ENCODE data around the gene SERINC4.
"Not testable (repeated sequence)": the region's sequence is repeated elsewhere in the genome, so short reads cannot be mapped to it uniquely, and the experiment has no call there.

Gene SERINC4

DNA sequence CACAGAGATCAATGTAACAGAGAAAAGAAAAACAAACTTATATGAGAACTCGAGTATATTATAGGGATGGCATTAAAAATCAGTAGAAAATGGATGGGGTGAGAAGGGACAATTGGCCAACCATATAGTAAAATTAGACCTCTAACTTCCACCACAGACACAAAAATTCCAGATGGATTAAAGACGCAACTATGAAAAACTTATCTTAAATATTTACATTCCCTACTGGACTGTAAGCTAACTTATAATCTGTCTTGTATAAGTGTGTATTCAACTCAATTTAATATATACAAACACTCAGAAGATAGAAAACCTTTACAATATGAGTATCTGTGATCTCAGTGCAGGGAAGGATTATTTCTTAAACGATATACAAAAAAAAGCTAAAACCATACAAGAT, 21.5 kb upstream of the SERINC4 start:
- Histone ChIP-seq H3K4me1 (ENCODE audit: insufficient read depth, poor library complexity, severe bottlenecking) (peaks cover 11% of the 10 kb centered on the region), H3K9me3 (ENCODE audit: severe bottlenecking) (no peaks in the 10 kb centered on the region)

DNA sequence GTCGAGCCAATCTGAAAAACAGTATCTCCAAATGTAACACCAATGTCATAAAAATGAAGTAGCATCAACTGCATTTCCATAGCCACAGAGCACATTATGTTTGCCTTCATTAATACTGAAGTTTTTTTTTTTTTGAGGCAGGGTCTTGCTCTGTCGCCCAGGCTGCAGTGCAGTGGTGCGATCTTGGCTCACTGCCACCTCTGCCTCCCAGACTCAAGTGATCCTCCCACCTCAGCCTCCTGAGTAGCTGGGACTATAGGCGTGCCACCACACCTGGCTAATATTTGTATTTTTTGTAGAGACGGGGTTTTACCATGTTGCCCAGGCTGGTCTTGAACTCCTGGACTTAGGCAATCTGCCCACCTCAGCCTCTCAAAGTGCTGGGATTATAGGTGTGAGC, 15.0 kb upstream of the SERINC4 start:
- H3K27me3 ChIP-seq (ENCODE audit: insufficient read depth, poor library complexity, severe bottlenecking); H3K4me1 ChIP-seq (ENCODE audit: insufficient read depth, poor library complexity, severe bottlenecking); ATAC-seq (ENCODE audit: low read depth); DNase-seq (ENCODE audit: low spot score); H3K4me3 ChIP-seq (ENCODE audit: severe bottlenecking); H3K9me3 ChIP-seq (ENCODE audit: severe bottlenecking); H3K27ac ChIP-seq (ENCODE audit: poor library complexity, severe bottlenecking): not testable (repeated sequence)
- H3K36me3 ChIP-seq (ENCODE audit: low read depth): peaks cover 96% of the 10 kb centered on the region

More for the DNA sequence above, 21.5 kb upstream of the SERINC4 start:
- TF ChIP-seq, protein P1, sequence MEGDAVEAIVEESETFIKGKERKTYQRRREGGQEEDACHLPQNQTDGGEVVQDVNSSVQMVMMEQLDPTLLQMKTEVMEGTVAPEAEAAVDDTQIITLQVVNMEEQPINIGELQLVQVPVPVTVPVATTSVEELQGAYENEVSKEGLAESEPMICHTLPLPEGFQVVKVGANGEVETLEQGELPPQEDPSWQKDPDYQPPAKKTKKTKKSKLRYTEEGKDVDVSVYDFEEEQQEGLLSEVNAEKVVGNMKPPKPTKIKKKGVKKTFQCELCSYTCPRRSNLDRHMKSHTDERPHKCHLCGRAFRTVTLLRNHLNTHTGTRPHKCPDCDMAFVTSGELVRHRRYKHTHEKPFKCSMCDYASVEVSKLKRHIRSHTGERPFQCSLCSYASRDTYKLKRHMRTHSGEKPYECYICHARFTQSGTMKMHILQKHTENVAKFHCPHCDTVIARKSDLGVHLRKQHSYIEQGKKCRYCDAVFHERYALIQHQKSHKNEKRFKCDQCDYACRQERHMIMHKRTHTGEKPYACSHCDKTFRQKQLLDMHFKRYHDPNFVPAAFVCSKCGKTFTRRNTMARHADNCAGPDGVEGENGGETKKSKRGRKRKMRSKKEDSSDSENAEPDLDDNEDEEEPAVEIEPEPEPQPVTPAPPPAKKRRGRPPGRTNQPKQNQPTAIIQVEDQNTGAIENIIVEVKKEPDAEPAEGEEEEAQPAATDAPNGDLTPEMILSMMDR (IDR thresholded peaks at IDR 0.05; ENCODE audit: poor library complexity, severe bottlenecking): no peak
- peaks cover 68% of the 10 kb centered on the region for H3K36me3 ChIP-seq (ENCODE audit: low read depth)
- H3K4me3 ChIP-seq (ENCODE audit: severe bottlenecking): no peak overlapping the region
- H3K27me3 ChIP-seq (ENCODE audit: insufficient read depth, poor library complexity, severe bottlenecking): no peaks in the 10 kb centered on the region
- no peak for ATAC-seq (ENCODE audit: low read depth)
- no peak overlapping the region for H3K27ac ChIP-seq (ENCODE audit: poor library complexity, severe bottlenecking)
- DNase-seq (ENCODE audit: low spot score): no peak

DNA sequence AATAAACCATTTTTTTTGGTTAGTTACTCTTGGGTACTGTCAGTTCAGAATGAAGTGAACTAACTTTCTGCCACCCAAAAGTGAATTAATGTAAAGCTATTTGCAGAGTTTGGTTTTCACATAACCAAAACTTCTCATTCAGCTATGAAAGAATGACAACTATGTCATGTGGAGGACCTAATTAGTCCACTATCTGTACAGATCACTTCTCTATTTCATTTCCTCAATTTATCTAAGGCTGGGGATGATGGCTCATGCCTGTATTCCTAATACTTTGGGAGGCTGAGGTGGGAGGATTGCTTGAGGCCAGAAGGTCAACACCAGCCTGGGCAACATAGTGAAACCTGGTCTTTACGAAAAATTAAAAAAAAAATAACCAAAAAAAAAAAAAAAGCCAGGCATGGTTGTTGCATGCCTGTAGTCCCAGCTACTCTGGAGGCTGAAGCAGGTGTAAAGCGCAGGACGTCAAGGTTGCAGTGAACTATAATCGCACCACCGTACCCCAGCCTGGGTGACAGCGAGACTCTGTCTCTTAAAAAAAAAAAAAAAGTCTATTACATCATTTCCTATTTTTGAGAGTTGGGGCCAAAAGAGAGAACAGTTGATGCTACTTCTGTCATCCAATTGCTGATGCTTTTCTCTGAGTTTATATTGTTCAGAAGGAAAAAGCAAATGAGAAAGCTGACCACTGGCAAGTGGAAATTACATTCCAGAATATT, 9.1 kb upstream of the SERINC4 start:
- DNase-seq (ENCODE audit: low spot score): no peak

DNA sequence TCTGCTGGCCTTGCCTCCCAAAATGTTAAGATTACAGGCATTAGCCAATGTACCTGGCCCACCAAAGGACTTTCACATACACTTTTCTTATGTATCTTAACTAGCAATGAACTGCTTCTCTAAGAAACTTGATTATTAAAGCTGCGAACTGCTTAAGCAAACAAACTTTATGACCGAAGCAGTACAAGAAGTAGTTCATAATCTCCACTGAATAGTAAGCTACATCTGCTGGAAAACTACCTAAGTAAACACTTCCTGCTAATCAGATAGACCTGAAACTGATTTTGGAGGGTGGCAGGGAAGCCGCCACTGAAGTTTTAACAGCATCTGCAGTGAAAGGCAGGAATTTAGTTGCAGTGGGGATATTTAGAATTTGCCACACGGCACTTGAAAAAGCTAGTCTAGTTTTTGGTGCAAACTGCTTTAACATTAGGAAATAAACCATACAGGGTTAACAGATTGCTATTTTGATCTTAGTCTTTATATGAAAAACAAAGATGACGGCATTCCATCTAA, 8.5 kb upstream of the SERINC4 start:
- no peak overlapping the region for H3K27ac ChIP-seq (ENCODE audit: poor library complexity, severe bottlenecking)
- peaks cover 94% of the 10 kb centered on the region for H3K36me3 ChIP-seq (ENCODE audit: low read depth)

More for the DNA sequence above, 9.1 kb upstream of the SERINC4 start:
- Histone ChIP-seq H3K27me3 (ENCODE audit: insufficient read depth, poor library complexity, severe bottlenecking) (no peaks in the 10 kb centered on the region), H3K4me1 (ENCODE audit: insufficient read depth, poor library complexity, severe bottlenecking) (no peaks in the 10 kb centered on the region), H3K4me3 (ENCODE audit: severe bottlenecking) (no peak overlapping the region), H3K27ac (ENCODE audit: poor library complexity, severe bottlenecking) (no peak overlapping the region), H3K36me3 (ENCODE audit: low read depth) (peaks cover 97% of the 10 kb centered on the region), H3K9me3 (ENCODE audit: severe bottlenecking) (no peaks in the 10 kb centered on the region)
- TF ChIP-seq, protein P1 (IDR thresholded peaks at IDR 0.05; ENCODE audit: poor library complexity, severe bottlenecking): no peak
- ATAC-seq (ENCODE audit: low read depth): no peak

DNA sequence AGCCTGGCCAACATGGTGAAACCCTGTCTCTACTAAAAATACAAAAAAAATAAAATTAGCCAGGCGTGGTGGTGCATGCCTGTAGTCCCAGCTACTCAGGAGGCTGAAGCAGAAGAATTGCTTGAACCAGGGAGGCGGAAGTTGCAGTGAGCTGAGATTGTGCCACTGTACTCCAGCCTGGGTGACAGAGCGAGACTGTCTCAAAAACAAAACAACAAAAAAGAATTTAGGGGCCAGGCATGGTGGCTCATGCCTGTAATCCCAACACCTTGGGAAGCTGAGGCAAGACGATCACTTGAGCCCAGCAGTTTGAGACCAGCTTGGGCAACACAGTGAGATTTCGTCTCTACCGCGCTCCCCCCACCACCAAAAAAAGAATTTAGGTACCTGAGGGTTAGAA, 2.7 kb upstream of the SERINC4 start:
- DNase-seq (ENCODE audit: low spot score); H3K27me3 ChIP-seq (ENCODE audit: insufficient read depth, poor library complexity, severe bottlenecking); ATAC-seq (ENCODE audit: low read depth); H3K27ac ChIP-seq (ENCODE audit: poor library complexity, severe bottlenecking); H3K4me3 ChIP-seq (ENCODE audit: severe bottlenecking); H3K9me3 ChIP-seq (ENCODE audit: severe bottlenecking): not testable (repeated sequence)
- Histone ChIP-seq H3K36me3 (ENCODE audit: low read depth) (peaks cover 80% of the 10 kb centered on the region), H3K4me1 (ENCODE audit: insufficient read depth, poor library complexity, severe bottlenecking) (peaks cover 12% of the 10 kb centered on the region)

More for the DNA sequence above, 8.5 kb upstream of the SERINC4 start:
- ATAC-seq (ENCODE audit: low read depth) (no peak), DNase-seq (ENCODE audit: low spot score) (no peak)
- H3K27me3 ChIP-seq (ENCODE audit: insufficient read depth, poor library complexity, severe bottlenecking): no peaks in the 10 kb centered on the region
- H3K9me3 ChIP-seq (ENCODE audit: severe bottlenecking): no peaks in the 10 kb centered on the region
- TF ChIP-seq, protein P1 (IDR thresholded peaks at IDR 0.05; ENCODE audit: poor library complexity, severe bottlenecking): no peak
- no peak overlapping the region for H3K4me3 ChIP-seq (ENCODE audit: severe bottlenecking)
- H3K4me1 ChIP-seq (ENCODE audit: insufficient read depth, poor library complexity, severe bottlenecking): no peaks in the 10 kb centered on the region

Data from RWPE2 (cell line).